C4-2B (cell line): Measurements from ENCODE around the gene PCED1B.

Source experiments
- CTCF ChIP-seq: fragments of 450-650 bp; conservative IDR thresholded peaks from 2 replicates; pipeline ENCODE4 v1.5.1; 2017; ENCODE audit warnings: mild to moderate bottlenecking
- ZFX ChIP-seq: fragments of 450-650 bp; IDR thresholded peaks from 2 replicates; pipeline ENCODE4 v1.6.1; 2017

GRCh38 chr12:47206450-47207339 lies 127.3 kb downstream of the PCED1B start:
- TF ChIP-seq CTCF: no peak
- no peak for TF ChIP-seq ZFX
